ENCODE measurements around the gene TAS2R20.
"Not testable (repeated sequence)": the region's sequence is repeated elsewhere in the genome, so short reads cannot be mapped to it uniquely, and the experiment has no call there.

The TAS2R20 gene, protein sequence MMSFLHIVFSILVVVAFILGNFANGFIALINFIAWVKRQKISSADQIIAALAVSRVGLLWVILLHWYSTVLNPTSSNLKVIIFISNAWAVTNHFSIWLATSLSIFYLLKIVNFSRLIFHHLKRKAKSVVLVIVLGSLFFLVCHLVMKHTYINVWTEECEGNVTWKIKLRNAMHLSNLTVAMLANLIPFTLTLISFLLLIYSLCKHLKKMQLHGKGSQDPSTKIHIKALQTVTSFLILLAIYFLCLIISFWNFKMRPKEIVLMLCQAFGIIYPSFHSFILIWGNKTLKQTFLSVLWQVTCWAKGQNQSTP
- total RNA-seq: 1.0 to 10.0 (median 1.8) reads per million in 9 experiments

DNA sequence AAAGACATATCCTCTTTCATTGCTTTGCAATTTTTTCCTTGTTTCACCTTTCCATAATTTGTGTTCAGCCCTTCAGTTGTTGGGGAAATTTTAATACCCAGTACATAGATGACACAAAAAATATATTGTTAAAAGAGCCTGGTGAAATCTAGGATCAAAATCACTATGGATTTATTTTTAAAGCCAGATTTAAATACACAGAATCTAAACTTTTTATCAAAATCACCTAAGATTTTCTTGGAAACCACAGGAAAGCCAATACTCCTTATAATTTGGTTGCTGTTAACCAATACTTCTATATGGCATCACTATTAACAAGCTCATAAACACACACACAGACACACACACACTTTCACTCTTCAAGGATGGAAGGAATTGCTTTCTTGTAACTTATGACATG, at the start of gene TAS2R20:
Gene TAS2R20 (minus strand): TSS at position 101 of the 400 bp plus-strand sequence. CDS start 429 bp downstream, outside the sequence.
- Mint-ChIP-seq H3K27me3 (no peaks in the 10 kb centered on the region), H3K36me3 (ENCODE audit: insufficient read depth) (no peaks in the 10 kb centered on the region)

DNA sequence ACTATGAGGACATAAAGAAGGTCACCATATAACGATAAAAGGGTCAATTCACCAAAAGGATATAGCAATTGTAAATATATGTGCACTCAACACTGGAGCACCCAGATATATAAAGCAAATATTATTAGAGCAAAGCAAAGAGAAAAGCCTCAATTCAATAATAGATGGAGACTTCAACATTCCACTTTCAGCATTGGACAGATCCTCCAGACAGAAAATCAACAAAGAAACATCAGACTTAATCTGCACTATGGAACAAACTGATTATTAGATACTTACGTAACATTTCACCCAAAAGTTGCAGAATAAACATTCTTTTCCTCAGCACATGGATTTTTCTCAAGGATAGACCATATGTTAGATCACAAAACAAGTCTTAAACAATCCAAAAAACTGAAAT, 43.3 kb upstream of the TAS2R20 start:
- H3K9me3 Mint-ChIP-seq; DNase-seq; ATAC-seq (replicated peaks); H3K27ac Mint-ChIP-seq; H3K4me3 Mint-ChIP-seq; H3K27me3 Mint-ChIP-seq: not testable (repeated sequence)
- peaks cover 13% of the 10 kb centered on the region for H3K36me3 Mint-ChIP-seq (ENCODE audit: insufficient read depth)
- H3K4me1 Mint-ChIP-seq (ENCODE audit: low read depth in 2 of 2): peaks cover 5 to 18% of the 10 kb centered on the region in 2 donors

More for the DNA sequence above, at the start of gene TAS2R20:
- Mint-ChIP-seq H3K4me3 (no peak within 1 kb of the TSS), H3K27ac (no peak within 1 kb of the TSS), H3K4me1 (ENCODE audit: low read depth in 2 of 2) (peaks cover 0 to 4% of the 10 kb centered on the region in 2 donors), H3K9me3 (no peaks in the 10 kb centered on the region)
- no peak for DNase-seq
- ATAC-seq (replicated peaks): no peak

DNA sequence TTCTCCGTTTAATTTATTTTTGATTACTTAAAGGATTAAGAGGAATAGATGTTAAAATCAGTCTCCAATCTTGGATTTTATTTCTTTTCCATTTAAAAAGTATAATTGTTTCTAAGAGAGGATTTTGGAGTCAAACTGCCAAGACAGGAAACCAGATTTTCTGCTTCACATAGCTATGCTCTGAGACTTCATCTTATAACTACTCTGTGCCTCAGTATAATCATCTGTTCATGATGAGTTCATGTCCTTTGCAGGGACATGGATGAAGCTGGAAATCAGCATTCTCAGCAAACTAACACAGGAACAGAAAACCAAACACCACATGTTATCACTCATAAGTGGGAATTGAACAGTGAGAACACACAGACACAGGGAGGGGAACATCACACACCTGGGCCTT, 42.1 kb upstream of the TAS2R20 start:
- no peak overlapping the region for H3K27ac Mint-ChIP-seq
- H3K4me3 Mint-ChIP-seq: no peak overlapping the region
- no peaks in the 10 kb centered on the region for H3K9me3 Mint-ChIP-seq
- DNase-seq (no peak), ATAC-seq (replicated peaks) (no peak)
- peaks cover 11% of the 10 kb centered on the region for H3K36me3 Mint-ChIP-seq (ENCODE audit: insufficient read depth)
- no peaks in the 10 kb centered on the region for H3K27me3 Mint-ChIP-seq
- H3K4me1 Mint-ChIP-seq (ENCODE audit: low read depth in 2 of 2): peaks cover 5 to 18% of the 10 kb centered on the region in 2 donors

DNA sequence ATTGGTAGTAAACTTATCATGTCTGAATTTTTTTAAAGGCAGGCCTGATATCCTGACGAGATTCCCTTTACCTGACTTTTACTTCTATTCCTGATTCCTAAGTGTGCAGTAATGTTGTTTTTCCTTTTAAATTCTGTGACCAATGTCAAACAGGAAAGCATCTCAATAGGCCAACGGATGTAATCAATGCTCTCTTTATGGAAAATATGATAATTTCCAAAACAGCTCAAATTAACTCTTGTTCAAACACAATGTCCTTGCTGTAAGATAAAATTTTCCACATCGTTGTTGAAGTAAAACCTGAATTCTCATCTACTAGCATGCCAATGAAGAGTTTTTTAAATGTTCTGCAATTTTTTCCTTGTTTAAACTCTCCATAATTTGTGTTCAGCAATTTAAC, 41.1 kb upstream of the TAS2R20 start:
- DNase-seq (no peak), ATAC-seq (replicated peaks) (no peak)
- no peak overlapping the region for H3K27ac Mint-ChIP-seq
- H3K4me3 Mint-ChIP-seq: no peak overlapping the region
- H3K9me3 Mint-ChIP-seq: no peaks in the 10 kb centered on the region
- peaks cover 5 to 17% of the 10 kb centered on the region in 2 donors for H3K4me1 Mint-ChIP-seq (ENCODE audit: low read depth in 2 of 2)
- H3K36me3 Mint-ChIP-seq (ENCODE audit: insufficient read depth): peaks cover 8% of the 10 kb centered on the region
- no peaks in the 10 kb centered on the region for H3K27me3 Mint-ChIP-seq

DNA sequence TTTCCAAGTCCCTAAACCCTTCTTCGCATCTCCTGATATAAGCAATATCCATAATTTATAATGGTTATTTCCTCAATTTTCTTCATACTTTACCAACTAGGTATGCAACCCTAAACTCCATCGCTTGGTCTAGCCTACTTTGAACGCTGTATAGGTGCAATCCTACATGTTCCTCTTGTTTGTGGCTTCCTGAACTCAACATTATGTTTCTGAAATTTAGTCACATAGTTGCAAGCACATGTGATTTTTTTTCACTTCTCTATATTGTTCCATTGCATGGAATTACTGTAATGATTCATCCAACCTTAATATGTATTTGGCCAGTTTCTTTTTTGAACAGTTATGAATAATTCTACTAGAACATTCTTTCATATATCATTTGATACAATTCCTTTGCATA, 35.9 kb upstream of the TAS2R20 start:
- not testable (repeated sequence) for H3K4me3 Mint-ChIP-seq; H3K27ac Mint-ChIP-seq; H3K27me3 Mint-ChIP-seq; ATAC-seq (replicated peaks); H3K36me3 Mint-ChIP-seq (ENCODE audit: insufficient read depth); H3K4me1 Mint-ChIP-seq (ENCODE audit: low read depth in 2 of 2); H3K9me3 Mint-ChIP-seq; DNase-seq

DNA sequence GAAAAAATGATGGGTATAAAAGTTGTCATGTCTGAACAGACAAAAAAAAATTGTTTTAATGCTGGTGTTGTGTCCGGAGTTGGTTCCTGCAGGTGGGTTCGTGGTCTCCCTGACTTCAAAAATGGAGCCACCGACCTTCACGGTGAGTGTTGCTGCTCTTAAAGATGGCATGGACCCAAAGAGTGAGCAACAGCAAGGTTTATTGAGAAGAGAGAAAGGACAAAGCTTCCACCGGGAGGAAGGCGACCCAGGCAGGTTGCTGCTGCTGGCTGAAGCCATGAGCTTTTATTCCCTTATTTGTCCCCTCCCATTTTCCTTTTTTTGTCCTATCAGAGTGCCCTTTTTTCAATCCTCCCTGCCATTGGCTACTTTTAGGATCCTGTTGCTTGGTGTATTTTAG, 33.2 kb upstream of the TAS2R20 start, which contains the start of gene TAS2R31:
Gene TAS2R31 (minus strand): TSS at position 101 of the 400 bp plus-strand sequence. CDS start 72 bp downstream, at position 29.
- Mint-ChIP-seq H3K36me3 (ENCODE audit: insufficient read depth) (peaks cover 12% of the 10 kb centered on the region), H3K27ac (no peak within 1 kb of the TSS), H3K4me1 (ENCODE audit: low read depth in 2 of 2) (peaks cover 0 to 3% of the 10 kb centered on the region in 2 donors), H3K9me3 (no peaks in the 10 kb centered on the region), H3K27me3 (no peaks in the 10 kb centered on the region), H3K4me3 (no peak within 1 kb of the TSS)
- no peak for DNase-seq
- ATAC-seq (replicated peaks): no peak

DNA sequence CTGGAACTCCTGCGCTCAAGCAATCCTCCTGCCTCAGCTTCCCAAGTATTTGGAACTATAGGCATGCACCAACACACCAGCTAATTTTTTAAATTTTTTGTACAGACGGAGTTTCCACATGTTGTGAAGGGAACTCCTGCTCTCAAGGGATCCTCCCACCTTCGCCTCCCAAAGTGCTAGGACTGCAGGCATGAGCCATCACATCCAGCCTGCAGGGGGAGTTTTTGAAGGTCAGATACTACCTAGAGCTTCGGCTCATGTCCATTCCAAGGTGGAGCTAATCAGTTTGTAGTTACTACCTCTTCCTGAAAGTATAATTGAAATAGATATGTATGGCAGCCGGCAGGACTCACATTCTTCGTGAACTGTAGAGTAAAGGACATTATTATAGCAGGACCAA, 28.0 kb upstream of the TAS2R20 start:
- Mint-ChIP-seq H3K9me3 (no peaks in the 10 kb centered on the region), H3K27me3 (no peaks in the 10 kb centered on the region), H3K4me1 (ENCODE audit: low read depth in 2 of 2) (peaks cover 0 to 6% of the 10 kb centered on the region in 2 donors), H3K4me3 (no peak overlapping the region), H3K36me3 (ENCODE audit: insufficient read depth) (peaks cover 6% of the 10 kb centered on the region), H3K27ac (no peak overlapping the region)
- ATAC-seq (replicated peaks): no peak
- no peak for DNase-seq

DNA sequence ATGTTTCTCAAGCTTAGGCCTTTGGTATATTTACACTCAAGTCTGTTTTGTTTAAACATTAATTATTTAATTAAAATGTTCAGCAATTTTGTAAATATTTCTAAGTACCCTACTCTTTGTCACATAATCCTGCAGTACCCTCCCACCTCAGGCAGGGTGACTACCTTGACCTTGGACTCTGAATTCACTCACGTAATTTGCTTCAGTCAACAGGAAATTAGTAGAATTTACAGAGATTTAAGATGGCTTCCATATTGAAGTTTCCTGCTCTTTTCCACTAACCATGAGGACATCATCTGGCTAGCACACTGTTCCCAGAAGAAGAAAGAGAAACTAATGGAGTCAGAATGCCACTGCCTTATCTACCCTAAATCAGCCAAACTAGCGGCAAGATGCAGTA, 25.3 kb upstream of the TAS2R20 start:
- ATAC-seq (replicated peaks) (no peak), DNase-seq (no peak)
- Mint-ChIP-seq H3K4me3 (no peak overlapping the region), H3K9me3 (no peaks in the 10 kb centered on the region), H3K36me3 (ENCODE audit: insufficient read depth) (peaks cover 1% of the 10 kb centered on the region), H3K4me1 (ENCODE audit: low read depth in 2 of 2) (peaks cover 0 to 6% of the 10 kb centered on the region in 2 donors), H3K27me3 (no peaks in the 10 kb centered on the region), H3K27ac (no peak overlapping the region)

DNA sequence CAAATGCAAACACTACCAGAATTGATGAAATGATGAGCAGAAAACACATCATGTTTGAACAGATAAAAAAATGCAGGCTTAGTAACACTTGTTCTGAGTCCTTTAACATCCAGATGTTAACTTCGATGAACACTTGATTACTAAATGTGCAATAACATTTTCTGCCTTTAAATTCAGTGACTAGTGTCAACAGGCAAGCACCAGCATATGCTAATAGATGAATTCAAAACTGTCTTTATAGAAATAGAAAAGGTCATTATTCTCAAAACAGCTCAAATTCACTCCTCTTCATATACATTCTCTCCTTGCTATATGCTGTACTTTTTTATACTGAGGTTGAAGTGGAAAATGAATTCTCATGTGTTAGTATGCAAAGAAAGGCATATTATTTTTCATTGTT, 24.4 kb upstream of the TAS2R20 start, which contains the start of gene TAS2R19:
Gene TAS2R19 (minus strand): TSS at position 101 of the 400 bp plus-strand sequence. CDS start 49 bp downstream, at position 52.
- no peaks in the 10 kb centered on the region for H3K9me3 Mint-ChIP-seq

DNA sequence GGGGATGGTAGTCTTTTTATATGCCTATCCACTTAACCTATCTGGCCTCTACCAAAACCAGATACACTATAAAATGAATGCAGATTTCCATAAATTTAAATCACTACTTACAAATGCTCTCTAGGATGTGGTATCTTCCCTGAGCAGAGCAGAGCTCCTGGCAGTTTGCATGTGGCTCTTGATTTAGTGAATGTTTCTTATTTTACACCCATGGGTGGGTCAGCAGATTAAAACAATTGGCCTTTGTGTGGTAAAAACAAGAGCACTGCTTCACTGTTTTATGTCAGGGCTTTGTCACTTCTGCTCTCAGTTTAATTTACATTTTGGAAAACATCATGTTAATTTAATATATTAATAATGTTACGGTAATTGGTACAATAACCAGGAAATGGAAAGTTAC, 18.8 kb upstream of the TAS2R20 start:
- Mint-ChIP-seq H3K9me3 (no peaks in the 10 kb centered on the region), H3K4me3 (no peak overlapping the region), H3K27me3 (no peaks in the 10 kb centered on the region), H3K4me1 (ENCODE audit: low read depth in 2 of 2) (peaks cover 4 to 6% of the 10 kb centered on the region in 2 donors), H3K36me3 (ENCODE audit: insufficient read depth) (peaks cover 2% of the 10 kb centered on the region), H3K27ac (no peak overlapping the region)
- ATAC-seq (replicated peaks) (no peak), DNase-seq (no peak)

More for the DNA sequence above, 24.4 kb upstream of the TAS2R20 start, which contains the start of gene TAS2R19:
- Mint-ChIP-seq H3K4me1 (ENCODE audit: low read depth in 2 of 2) (peaks cover 0 to 8% of the 10 kb centered on the region in 2 donors), H3K4me3 (no peak within 1 kb of the TSS), H3K27me3 (no peaks in the 10 kb centered on the region), H3K36me3 (ENCODE audit: insufficient read depth) (peaks cover 1% of the 10 kb centered on the region), H3K27ac (no peak within 1 kb of the TSS)
- ATAC-seq (replicated peaks): no peak
- DNase-seq: no peak

DNA sequence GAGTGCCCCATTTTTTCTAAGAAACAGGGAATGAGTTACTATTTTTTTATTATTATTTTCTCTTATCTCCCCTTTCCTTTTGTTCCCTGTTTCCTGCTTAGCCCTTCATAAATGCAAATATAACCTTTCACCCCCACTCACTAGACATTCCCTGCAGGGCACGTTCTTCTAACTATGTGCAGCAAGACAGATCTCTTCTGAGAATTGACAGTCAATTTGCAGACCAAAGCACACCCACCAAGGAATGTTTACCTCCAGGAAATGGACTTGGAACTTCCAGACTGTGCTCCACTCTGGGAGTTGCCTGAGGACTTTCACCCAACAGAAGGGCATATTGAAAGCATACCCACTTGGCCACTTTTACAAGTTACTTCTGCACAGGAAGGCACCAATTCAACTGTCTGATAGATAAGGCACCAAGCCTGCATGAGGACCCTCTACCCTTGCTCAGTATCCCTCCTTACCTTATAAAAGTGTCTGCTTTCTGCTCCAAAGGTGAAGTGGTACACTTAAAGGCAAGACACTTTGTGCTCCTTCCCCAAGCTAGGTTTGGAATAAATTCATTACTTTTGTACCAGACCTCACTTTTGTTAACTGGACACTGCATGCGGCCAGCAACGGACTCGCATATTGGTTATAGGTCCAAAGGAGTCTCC, 17.8 kb upstream of the TAS2R20 start:
- Mint-ChIP-seq H3K4me1 (ENCODE audit: low read depth in 2 of 2) (peaks cover 4 to 5% of the 10 kb centered on the region in 2 donors), H3K9me3 (no peaks in the 10 kb centered on the region), H3K27me3 (no peaks in the 10 kb centered on the region), H3K4me3 (no peak overlapping the region), H3K36me3 (ENCODE audit: insufficient read depth) (peaks cover 2% of the 10 kb centered on the region), H3K27ac (no peak overlapping the region)
- no peak for ATAC-seq (replicated peaks)
- no peak for DNase-seq

DNA sequence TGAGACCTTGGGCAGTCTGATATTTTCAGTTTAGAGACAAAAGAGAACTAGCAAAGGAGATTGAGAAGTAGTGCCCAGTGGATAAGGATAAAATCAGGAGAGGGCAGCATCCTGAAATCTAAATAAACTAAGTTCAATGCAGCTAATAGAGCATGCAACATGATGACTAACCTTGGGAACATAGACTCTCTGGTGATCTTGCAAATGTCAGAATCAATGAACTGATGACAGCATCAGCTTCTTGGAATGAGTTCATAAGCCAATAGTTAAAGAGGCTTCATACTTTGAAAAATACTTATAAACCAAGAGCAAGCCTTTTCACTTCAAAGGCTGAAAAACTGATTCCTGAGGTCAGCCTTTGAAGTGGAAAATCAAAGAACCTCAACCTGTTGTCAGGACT, 16.1 kb upstream of the TAS2R20 start:
- Mint-ChIP-seq H3K36me3 (ENCODE audit: insufficient read depth) (peaks cover 2% of the 10 kb centered on the region), H3K4me1 (ENCODE audit: low read depth in 2 of 2) (peaks cover 4 to 5% of the 10 kb centered on the region in 2 donors)

DNA sequence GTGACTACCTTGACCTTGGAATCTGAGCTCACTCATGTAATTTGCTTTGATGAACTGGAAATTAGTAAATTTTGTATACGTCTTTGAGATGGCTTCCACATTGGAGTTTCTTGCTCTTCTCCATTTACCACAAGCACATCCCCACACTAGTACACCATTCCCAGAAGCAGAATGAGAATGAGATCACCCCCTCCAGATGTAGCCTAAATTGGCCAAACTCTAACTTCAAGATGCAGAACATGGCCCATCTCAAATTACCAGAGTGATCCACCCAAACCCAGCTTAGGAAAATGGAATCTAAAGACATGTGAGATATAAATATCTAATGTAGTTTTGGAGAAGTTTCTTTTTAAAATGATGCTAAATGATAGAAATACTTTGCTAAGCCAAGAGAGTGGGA, 9.5 kb upstream of the TAS2R20 start:
- no peaks in the 10 kb centered on the region for H3K4me1 Mint-ChIP-seq (ENCODE audit: low read depth in 2 of 2)
- H3K9me3 Mint-ChIP-seq: no peaks in the 10 kb centered on the region
- no peaks in the 10 kb centered on the region for H3K27me3 Mint-ChIP-seq

More for the DNA sequence above, 16.1 kb upstream of the TAS2R20 start:
- no peaks in the 10 kb centered on the region for H3K27me3 Mint-ChIP-seq
- H3K27ac Mint-ChIP-seq: no peak overlapping the region
- no peaks in the 10 kb centered on the region for H3K9me3 Mint-ChIP-seq
- DNase-seq (no peak), ATAC-seq (replicated peaks) (no peak)
- no peak overlapping the region for H3K4me3 Mint-ChIP-seq

DNA sequence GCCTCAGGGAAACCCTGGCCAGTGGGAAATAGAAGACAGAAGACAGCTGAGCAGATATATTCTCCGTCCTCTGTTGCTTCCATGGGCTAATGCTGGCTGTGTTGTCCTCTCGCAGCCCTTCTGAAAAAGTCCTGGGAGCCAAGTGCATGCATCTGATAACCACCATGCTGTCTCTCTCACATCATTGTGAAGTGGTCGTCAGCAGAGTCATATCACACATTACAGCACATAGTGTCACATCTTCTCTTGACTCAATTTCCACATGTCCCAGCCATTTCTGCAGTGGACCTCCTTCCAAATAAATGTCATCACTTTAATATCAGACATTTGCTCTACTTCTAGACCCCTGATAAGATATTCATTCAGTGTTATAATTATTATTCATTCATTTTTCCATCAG, 3.8 kb downstream of the TAS2R20 start:
- H3K4me1 Mint-ChIP-seq (ENCODE audit: low read depth in 2 of 2): no peaks in the 10 kb centered on the region
- H3K27me3 Mint-ChIP-seq: peaks cover 0 to 5% of the 10 kb centered on the region in 2 donors
- H3K36me3 Mint-ChIP-seq (ENCODE audit: insufficient read depth): no peaks in the 10 kb centered on the region
- no peak for ATAC-seq (replicated peaks)
- no peaks in the 10 kb centered on the region for H3K9me3 Mint-ChIP-seq
- H3K4me3 Mint-ChIP-seq: no peak overlapping the region
- DNase-seq: no peak
- H3K27ac Mint-ChIP-seq: no peak overlapping the region

More for the DNA sequence above, 9.5 kb upstream of the TAS2R20 start:
- H3K36me3 Mint-ChIP-seq (ENCODE audit: insufficient read depth): no peaks in the 10 kb centered on the region
- H3K27ac Mint-ChIP-seq: no peak overlapping the region
- no peak overlapping the region for H3K4me3 Mint-ChIP-seq
- ATAC-seq (replicated peaks) (no peak), DNase-seq (no peak)
